H1 (cell line): ENCODE results near the gene INPP4B. TPM values are rescaled to one million over a fixed set of nuclear protein-coding genes. Genes with fewer than 3 reads are reported as not detected.

Experiments
- CTCF ChIA-PET: fragments of 300-600 bp; sonication (Branson Sonifier 250); formaldehyde crosslinking; loops from one replicate; lab custom pipeline; 2021; ENCODE audit not compliant: partially characterized antibody; lab: Charles Lee
- POLR2A ChIA-PET: fragments of 300-600 bp; sonication (Branson Sonifier 250); formaldehyde crosslinking; loops from one replicate; lab custom pipeline; 2021; ENCODE audit warnings: inconsistent platforms; ENCODE audit not compliant: partially characterized antibody; lab: Charles Lee
- DNase-seq, 2 experiments: peaks; one replicate each; pipeline versions ENCODE4 v3.0.0 to v3.0.0-alpha.2; 2010 to 2022; ENCODE audit warnings: low spot score in 2 of 2, low read depth in 1 of 2, mixed read lengths in 1 of 2
- FAIRE-seq: peaks from 2 replicates; lab custom pipeline; 2011; peaks lifted over from hg19 to GRCh38; lab: Jason Lieb, UNC
- H2AFZ ChIP-seq: 2 replicates; pipeline ENCODE4 v1.8.1; 2012; ENCODE audit warnings: low read length, inconsistent platforms
- H2AK5ac ChIP-seq: 2 replicates; pipeline ENCODE4 v1.6.1; 2013; ENCODE audit warnings: low read depth, low read length
- H2BK120ac ChIP-seq: replicated peaks from 2 replicates; pipeline ENCODE3; 2013; ENCODE audit warnings: low read depth, low read length, inconsistent platforms
- H2BK12ac ChIP-seq: 2 replicates; pipeline ENCODE4 v1.6.1; 2013; ENCODE audit warnings: low read depth, low read length
- H2BK15ac ChIP-seq: 2 replicates; pipeline ENCODE4 v1.6.1; 2013; ENCODE audit warnings: low read length
- H2BK20ac ChIP-seq: 2 replicates; pipeline ENCODE4 v1.6.1; 2013; ENCODE audit warnings: low read length
- H2BK5ac ChIP-seq: 2 replicates; pipeline ENCODE4 v1.6.1; 2013; ENCODE audit warnings: low read depth, low read length
- H3K14ac ChIP-seq: 2 replicates; pipeline ENCODE4 v1.6.1; 2013; ENCODE audit warnings: inconsistent platforms; ENCODE audit not compliant: insufficient read length
- H3K18ac ChIP-seq: 2 replicates; pipeline ENCODE4 v1.6.1; 2013; ENCODE audit warnings: low read length; ENCODE audit errors: extremely low read depth
- H3K23ac ChIP-seq: 2 replicates; pipeline ENCODE4 v1.6.1; 2013; ENCODE audit warnings: inconsistent platforms; ENCODE audit not compliant: insufficient read length
- H3K23me2 ChIP-seq: 2 replicates; pipeline ENCODE4 v1.6.1; 2013; ENCODE audit warnings: low read depth, low read length
- H3K27ac ChIP-seq: 2 replicates; pipeline ENCODE4 v1.6.1; 2011; ENCODE audit warnings: low read depth, low read length, inconsistent platforms
- H3K27me3 ChIP-seq, 4 experiments: replicated peaks in 1 of 4; 1 replicate in 1 of 4; 2 replicates in 3 of 4; pipeline versions ENCODE4 v1.6.1 to v1.8.1; 2011 to 2013; ENCODE audit warnings: low read length in 3 of 4, mild to moderate bottlenecking in 3 of 4, inconsistent platforms in 2 of 4, mixed read lengths in 2 of 4, moderate library complexity in 1 of 4; ENCODE audit not compliant: control insufficient read depth in 3 of 4, insufficient read depth in 3 of 4; ENCODE audit errors: extremely low read depth in 1 of 4
- H3K36me3 ChIP-seq, 4 experiments: 2 replicates each; pipeline versions ENCODE4 v1.6.1 to v1.8.1; 2011 to 2013; ENCODE audit warnings: mild to moderate bottlenecking in 4 of 4, low read length in 3 of 4, moderate library complexity in 2 of 4, control low read depth in 1 of 4, inconsistent platforms in 1 of 4; ENCODE audit not compliant: insufficient read depth in 4 of 4, control insufficient read depth in 2 of 4
- H3K4ac ChIP-seq: replicated peaks from 2 replicates; pipeline ENCODE3; 2013; ENCODE audit warnings: low read length, low read depth, mixed read lengths, inconsistent platforms; ENCODE audit not compliant: insufficient read length
- H3K4me1 ChIP-seq, 4 experiments: replicated peaks in 1 of 4; 1 replicate in 1 of 4; 2 replicates in 3 of 4; pipeline versions ENCODE4 v1.6.1 to v1.8.1; 2011 to 2013; ENCODE audit warnings: low read length in 3 of 4, inconsistent platforms in 2 of 4, mixed read lengths in 1 of 4; ENCODE audit not compliant: insufficient read depth in 4 of 4, control insufficient read depth in 3 of 4
- H3K4me2 ChIP-seq, 2 experiments: 2 replicates each; pipeline versions ENCODE4 v1.6.1 to v1.8.1; 2011 to 2013; ENCODE audit warnings: low read depth in 2 of 2, low read length in 2 of 2, control low read depth in 1 of 2, inconsistent platforms in 1 of 2, mild to moderate bottlenecking in 1 of 2; ENCODE audit not compliant: insufficient read depth in 1 of 2
- H3K4me3 ChIP-seq, 4 experiments: fragments of 200-600, 300-600 bp in 1 of 4; sonication (generic), shearing (Covaris generic), sonication (Bioruptor Twin) in 1 of 4; 2 replicates each; pipeline versions ENCODE4 v1.5.1 to v1.8.1; 2011 to 2016; ENCODE audit warnings: low read length in 4 of 4, low read depth in 3 of 4, control low read depth in 2 of 4, inconsistent platforms in 2 of 4, mild to moderate bottlenecking in 2 of 4, mixed read lengths in 1 of 4, moderate library complexity in 1 of 4; ENCODE audit not compliant: insufficient read depth in 2 of 4; ENCODE audit errors: extremely low read depth in 1 of 4
- H3K56ac ChIP-seq: replicated peaks from 2 replicates; pipeline ENCODE3; 2013; ENCODE audit warnings: low read depth, mild to moderate bottlenecking, mixed read lengths, low read length, inconsistent platforms; ENCODE audit not compliant: insufficient read length
- H3K79me1 ChIP-seq: 2 replicates; pipeline ENCODE4 v1.6.1; 2013; ENCODE audit warnings: low read depth, low read length, control low read depth
- H3K79me2 ChIP-seq, 2 experiments: 2 replicates each; pipeline versions ENCODE4 v1.6.1 to v1.8.1; 2012 to 2013; ENCODE audit warnings: low read length in 2 of 2, mild to moderate bottlenecking in 2 of 2, inconsistent platforms in 1 of 2; ENCODE audit not compliant: insufficient read depth in 2 of 2, control insufficient read depth in 1 of 2
- H3K9ac ChIP-seq, 4 experiments: replicated peaks in 1 of 4; 1 replicate in 1 of 4; 2 replicates in 3 of 4; pipeline versions ENCODE4 v1.6.1 to v1.8.1; 2011 to 2013; ENCODE audit warnings: low read depth in 3 of 4, low read length in 3 of 4, control low read depth in 2 of 4, mild to moderate bottlenecking in 2 of 4, moderate library complexity in 2 of 4, inconsistent platforms in 1 of 4; ENCODE audit errors: extremely low read depth in 1 of 4
- H3K9me3 ChIP-seq, 2 experiments: 2 replicates each; pipeline versions ENCODE4 v1.6.1 to v1.8.1; 2012 to 2013; ENCODE audit warnings: mild to moderate bottlenecking in 2 of 2, moderate library complexity in 2 of 2, control low read depth in 1 of 2, inconsistent platforms in 1 of 2, low read depth in 1 of 2, low read length in 1 of 2, mixed read lengths in 1 of 2; ENCODE audit not compliant: insufficient read depth in 2 of 2
- H4K20me1 ChIP-seq, 2 experiments: replicated peaks in 1 of 2; 2 replicates each; pipeline versions ENCODE3 to v1.8.1; 2011 to 2013; ENCODE audit warnings: inconsistent platforms in 2 of 2, low read length in 2 of 2, mild to moderate bottlenecking in 1 of 2; ENCODE audit not compliant: insufficient read depth in 2 of 2, control insufficient read depth in 1 of 2
- H4K5ac ChIP-seq: 2 replicates; pipeline ENCODE4 v1.6.1; 2013; ENCODE audit warnings: low read length, low read depth, mixed read lengths, inconsistent platforms; ENCODE audit not compliant: insufficient read length
- H4K8ac ChIP-seq: 2 replicates; pipeline ENCODE4 v1.8.0; 2013; ENCODE audit warnings: mild to moderate bottlenecking, moderate library complexity, low read length, inconsistent platforms; ENCODE audit not compliant: insufficient read depth; ENCODE audit errors: extremely low read depth
- H4K91ac ChIP-seq: replicated peaks from 2 replicates; pipeline ENCODE3; 2013; ENCODE audit warnings: low read length, mixed read lengths, inconsistent platforms; ENCODE audit not compliant: insufficient read length
- JUN ChIP-seq: IDR thresholded peaks from 2 replicates; pipeline ENCODE4 v1.6.1; 2011; ENCODE audit warnings: low read depth, mild to moderate bottlenecking, improper control_type of control experiment, low read length
- KDM1A ChIP-seq: fragments of 200-600, 300-600 bp; sonication (generic); IDR thresholded peaks from 2 replicates; pipeline ENCODE4 v1.7.1; 2016; ENCODE audit warnings: mild to moderate bottlenecking, low read length, borderline replicate concordance
- WGBS, 2 experiments: shearing (Covaris generic) in 1 of 2; methylation state at CpG; one replicate each; pipeline versions ENCODE4 v1.1.6 to v1.1.7; 2013 to 2015; ENCODE audit warnings: low lambda C conversion rate in 2 of 2, mixed read lengths in 2 of 2, inconsistent platforms in 1 of 2, low coverage in 1 of 2, missing lambda C conversion rate in 1 of 2; ENCODE audit not compliant: insufficient replicate concordance in 2 of 2, insufficient coverage in 1 of 2, insufficient read length in 1 of 2; ENCODE audit errors: extremely low coverage in 1 of 2, missing lambda C conversion rate in 1 of 2; 5-methylcytosine and 5-hydroxymethylcytosine counted together
- polyA plus RNA-seq, 7 experiments: library from polyadenylated mRNA; depleted of rRNA in 3 of 7; stranded (reverse) in 5 of 7; unstranded in 2 of 7; fragments of >200 nt in 5 of 7; fragments of 200-250 nt in 2 of 7; gene quantifications; 1 replicate in 5 of 7; 2 replicates in 1 of 7; 4 replicates in 1 of 7; pipeline versions ENCODE4 v1.2.1 to v1.2.3, GENCODE V29; 2011 to 2013; ENCODE audit warnings: missing spikeins in 2 of 7, mixed read lengths in 2 of 7
- total RNA-seq: library from RNA; stranded (reverse); fragmentation: NEBNext Ultra II Directional; extraction: Animal tissue kit (Norgen Biotek cat#: 25700); gene quantifications from 2 replicates; pipeline ENCODE4 v1.2.1, GENCODE V29; 2021

The INPP4B gene
- total and polyA plus RNA-seq, 2 of the 8 experiments (the other 6 are each of a cell fraction or from before 2014, with no cell fraction given) = 0.11 to 0.54 TPM

GRCh38 chr4:142582340-142582739, 263.8 kb downstream of the INPP4B start:
- H3K27me3 ChIP-seq = no peaks in the 10 kb centered on the region
- no peak overlapping the region for H3K18ac ChIP-seq
- no peaks in the 10 kb centered on the region for H3K79me1 ChIP-seq
- no peak overlapping the region for H2BK12ac ChIP-seq
- no peak overlapping the region for H2BK20ac ChIP-seq
- WGBS, 2 experiments = 80% methylated on average over 1 of the region's 1 CpG; no CpG with 5 or more reads in 1 of the 2 experiments
- no peak overlapping the region for H3K4me2 ChIP-seq
- no peaks in the 10 kb centered on the region for H3K23me2 ChIP-seq
- H3K23ac ChIP-seq = no peak overlapping the region
- no peak overlapping the region for H3K9ac ChIP-seq
- H3K79me2 ChIP-seq = no peaks in the 10 kb centered on the region
- H4K8ac ChIP-seq = no peak overlapping the region
- H4K20me1 ChIP-seq = no peaks in the 10 kb centered on the region
- TF ChIP-seq KDM1A = no peak
- TF ChIP-seq JUN = no peak
- FAIRE-seq (no peak), DNase-seq (no peak)
- no peak overlapping the region for H3K27ac ChIP-seq
- no peak overlapping the region for H3K4ac ChIP-seq
- H2BK120ac ChIP-seq = no peak overlapping the region
- no peak overlapping the region for H2AFZ ChIP-seq
- no peak overlapping the region for H2AK5ac ChIP-seq
- H4K5ac ChIP-seq = no peak overlapping the region
- H3K4me1 ChIP-seq = no peaks in the 10 kb centered on the region
- no peaks in the 10 kb centered on the region for H3K36me3 ChIP-seq
- H3K14ac ChIP-seq = no peak overlapping the region
- no peaks in the 10 kb centered on the region for H3K9me3 ChIP-seq
- ChIA-PET POLR2A (no interaction called here), CTCF (no interaction called here)
- H2BK5ac ChIP-seq = no peak overlapping the region
- H2BK15ac ChIP-seq = no peak overlapping the region
- no peak overlapping the region for H4K91ac ChIP-seq
- H3K4me3 ChIP-seq = no peak overlapping the region
- H3K56ac ChIP-seq = no peak overlapping the region
